Measurements from ENCODE around the gene DNM3.

DNM3 gene

DNA sequence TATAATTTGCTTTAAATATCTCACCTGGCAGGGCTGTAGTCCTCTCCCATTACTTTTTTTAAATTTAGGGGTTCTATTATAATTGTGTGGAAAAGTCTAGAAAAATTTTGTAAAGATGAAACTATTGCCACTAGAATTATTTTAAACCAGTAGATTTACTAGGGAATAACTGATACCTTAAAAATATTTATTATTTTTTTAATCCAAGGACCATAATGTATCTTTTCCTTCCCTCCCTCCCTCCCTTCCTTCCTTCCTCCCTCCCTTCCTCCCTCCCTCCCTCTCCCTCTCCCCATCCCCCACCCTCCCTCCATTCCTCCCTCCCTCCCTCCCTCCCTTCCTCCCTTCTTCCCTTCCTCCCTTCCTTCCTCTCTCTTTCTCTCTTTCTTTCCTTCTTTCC lies 90.5 kb downstream of the DNM3 start:
- DNase-seq = no peak

DNA sequence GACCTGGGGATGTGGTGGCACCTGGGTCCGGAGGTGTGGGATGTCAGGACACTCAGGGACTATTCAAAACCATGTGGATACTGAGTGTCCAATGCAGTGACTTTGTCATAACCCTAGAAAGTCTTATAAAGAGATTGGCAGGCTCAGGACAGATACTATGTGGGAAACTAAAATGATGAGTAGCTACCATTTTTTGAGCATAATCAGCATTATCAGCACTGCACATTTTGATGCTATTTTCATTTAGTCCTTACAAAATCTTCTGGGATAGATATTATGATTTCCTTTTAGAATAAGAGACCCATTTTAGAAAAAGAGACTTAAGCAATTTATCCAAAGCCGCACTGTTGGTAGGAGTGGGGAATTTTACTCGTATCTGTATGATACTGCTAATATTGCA lies 93.4 kb downstream of the DNM3 start:
- DNase-seq = no peak

DNA sequence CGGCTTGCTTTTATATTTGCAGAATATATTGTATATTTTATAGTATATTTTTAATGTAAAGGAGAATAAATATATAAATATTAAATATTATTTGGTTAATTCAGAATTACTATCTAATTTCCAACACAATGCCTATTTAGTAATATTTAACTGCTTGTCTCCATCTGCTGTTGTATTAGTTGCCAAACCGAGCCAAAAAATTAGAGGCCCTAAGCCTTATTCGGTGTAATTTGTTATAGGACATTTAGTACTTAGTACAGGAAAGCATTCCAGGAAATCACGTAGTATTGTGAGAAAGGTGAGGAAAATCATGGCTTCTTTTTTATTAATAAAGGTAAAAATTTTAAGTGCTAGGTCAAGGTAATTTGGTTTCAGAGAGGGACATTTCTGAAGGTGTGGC lies 93.8 kb downstream of the DNM3 start:
- no peak for DNase-seq

DNA sequence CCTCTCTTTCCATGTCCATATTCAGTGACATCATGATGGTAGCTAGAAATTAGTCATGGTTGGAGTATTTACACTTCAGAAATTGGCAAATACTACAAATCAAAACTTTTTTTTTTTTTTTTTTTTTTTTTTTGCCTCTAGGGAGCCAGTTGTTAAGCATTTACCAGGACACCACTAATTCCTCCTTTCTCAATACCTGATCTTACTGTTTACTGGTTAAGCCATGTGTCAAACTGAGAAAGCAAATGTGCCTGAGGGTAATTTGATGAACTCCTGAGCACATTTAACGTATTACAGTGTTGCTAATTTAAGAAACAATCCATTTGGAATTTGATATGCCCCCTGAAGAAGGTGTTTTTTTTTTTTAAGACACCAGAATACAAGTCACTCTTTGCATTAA lies 94.4 kb downstream of the DNM3 start:
- DNase-seq = no peak

DNA sequence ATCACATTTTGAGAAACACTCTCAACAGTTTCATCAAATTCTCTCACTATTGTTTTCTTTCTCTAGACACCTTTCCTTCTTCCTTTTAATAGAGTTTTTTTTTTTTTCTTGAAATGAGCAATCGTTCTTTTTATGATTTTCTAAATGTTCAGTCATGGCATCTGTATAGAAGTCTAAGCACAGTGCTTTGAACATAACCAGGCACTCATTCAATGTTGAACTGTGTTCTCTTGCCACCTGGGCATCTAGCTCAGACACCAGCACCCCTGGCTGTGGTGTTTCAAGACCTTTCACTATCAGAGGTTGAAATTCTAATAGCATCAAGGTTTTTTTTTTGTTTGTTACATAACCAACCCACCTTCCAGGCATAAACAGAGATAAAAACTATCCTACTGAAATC lies 96.6 kb downstream of the DNM3 start:
- no peak for DNase-seq

DNA sequence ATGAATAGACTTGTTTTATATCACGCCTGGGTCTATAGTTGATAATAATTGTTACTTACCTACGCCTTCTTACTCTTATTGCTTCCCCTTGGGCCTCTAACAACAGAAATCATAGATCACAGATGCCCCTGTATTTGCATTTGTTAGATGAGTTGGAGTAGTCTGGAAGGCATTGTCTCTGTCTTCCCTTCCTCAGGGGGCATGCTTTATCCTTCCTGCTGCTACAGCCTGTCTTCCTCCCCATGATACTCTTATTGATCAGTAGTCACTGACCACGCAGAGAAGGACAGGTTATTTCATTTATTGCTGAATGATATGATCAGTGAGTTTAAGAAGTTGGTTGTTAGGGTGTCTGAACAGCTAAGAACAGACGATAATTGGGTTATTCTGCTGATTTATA lies 98.4 kb downstream of the DNM3 start:
- no peak for DNase-seq

DNA sequence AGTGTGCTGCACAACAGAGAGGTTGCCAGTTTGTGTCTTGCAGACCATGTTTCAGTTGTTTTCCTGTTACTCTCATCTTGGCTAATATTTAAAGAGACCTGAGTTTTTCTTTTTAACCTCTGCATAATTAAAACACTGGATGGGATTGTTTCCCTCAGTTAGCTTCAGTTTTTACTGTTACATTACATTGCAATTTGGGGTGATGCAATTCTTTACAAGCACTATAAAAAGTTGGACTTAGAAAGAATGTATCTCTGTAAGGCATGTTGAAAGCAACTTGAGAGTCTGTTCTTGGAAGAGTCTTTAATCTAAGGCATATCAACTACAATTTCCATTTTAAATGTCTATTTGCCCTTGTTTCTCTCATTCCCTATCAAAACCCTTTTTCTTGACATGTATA lies 99.1 kb downstream of the DNM3 start:
- DNase-seq = no peak

DNA sequence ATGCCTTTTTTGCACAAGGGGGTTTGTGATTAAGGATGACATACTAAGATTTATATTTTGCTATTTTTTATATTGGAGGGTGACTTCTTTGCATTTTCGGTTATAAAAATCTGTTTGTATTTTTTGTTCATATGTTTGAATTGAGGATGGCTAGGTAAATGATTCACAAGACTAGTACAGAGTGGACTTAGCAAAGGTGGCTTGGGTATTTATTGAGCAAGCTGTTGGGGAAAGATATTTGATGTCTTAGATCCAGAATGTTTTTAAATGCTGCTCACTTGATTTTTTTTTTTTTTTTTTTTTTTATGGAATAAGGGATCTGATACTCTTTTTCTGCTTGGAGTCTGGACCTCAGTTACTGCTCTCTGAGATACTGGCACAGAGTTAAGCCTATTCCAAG lies 100.6 kb downstream of the DNM3 start:
- DNase-seq = no peak

DNA sequence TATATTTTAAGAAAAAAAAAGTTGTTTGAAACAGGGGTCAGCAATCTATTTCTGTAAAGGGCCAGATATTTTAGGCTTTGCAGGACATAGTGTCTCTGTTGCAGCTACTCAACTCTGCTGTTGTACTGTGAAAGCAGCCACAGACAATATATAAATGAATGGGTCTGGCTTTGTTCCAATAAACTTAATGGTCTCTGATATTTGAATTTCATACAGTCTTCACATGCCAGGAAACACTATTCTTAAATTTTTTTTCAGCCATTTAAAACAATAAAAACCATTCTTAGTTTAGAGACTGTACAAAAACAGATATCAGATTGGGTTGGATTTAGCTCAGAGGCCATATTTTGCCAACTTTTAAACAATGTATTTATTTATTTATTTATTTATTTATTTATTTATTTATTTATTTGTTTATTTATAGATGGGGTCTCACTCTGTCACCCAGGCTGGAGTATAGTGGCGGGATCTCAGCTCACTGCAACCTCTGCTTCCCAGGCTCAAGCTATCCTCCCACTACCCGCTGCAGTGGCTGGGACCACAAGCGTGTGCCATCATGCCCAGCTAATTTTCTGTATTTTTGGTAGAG lies 102.8 kb downstream of the DNM3 start:
- no peak for DNase-seq

DNA sequence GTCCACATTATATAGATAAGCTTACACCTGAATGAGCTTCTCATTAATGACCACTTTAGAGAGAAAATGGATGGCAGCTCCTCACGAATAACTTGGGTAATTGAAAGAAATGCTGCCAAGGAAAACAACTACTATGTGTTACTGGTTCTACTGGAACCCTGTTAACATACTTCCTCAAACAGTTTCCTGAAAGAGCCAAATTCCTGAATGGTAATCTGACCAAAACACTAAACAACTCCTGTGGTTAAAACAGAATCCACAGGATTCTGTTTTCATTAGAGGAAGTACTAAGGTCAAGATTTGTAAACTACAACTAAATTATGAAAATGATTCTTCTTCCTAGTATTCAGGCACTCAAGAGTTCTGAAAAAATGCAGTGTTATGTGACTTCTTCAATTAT lies 107.2 kb downstream of the DNM3 start:
- no peak for DNase-seq

DNA sequence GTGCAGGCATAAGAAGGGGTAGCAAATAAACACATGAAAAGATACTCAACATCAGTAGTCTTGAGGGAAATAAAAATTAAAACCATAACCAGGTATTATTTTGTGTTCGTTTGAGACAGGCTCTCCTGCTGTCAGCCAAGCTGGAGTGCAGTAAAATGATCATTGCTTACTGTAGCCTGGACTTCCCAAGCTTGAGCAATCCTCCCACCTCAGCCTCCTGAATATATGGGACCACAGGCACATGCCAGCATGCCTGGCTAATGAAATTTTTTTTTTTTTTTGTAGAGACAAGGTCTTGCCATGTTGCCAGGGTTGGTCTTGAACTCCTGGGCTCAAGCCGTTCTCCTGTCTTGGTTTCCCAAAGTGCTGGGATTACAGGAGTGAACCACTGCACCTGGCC lies 108.0 kb downstream of the DNM3 start:
- DNase-seq = no peak

DNA sequence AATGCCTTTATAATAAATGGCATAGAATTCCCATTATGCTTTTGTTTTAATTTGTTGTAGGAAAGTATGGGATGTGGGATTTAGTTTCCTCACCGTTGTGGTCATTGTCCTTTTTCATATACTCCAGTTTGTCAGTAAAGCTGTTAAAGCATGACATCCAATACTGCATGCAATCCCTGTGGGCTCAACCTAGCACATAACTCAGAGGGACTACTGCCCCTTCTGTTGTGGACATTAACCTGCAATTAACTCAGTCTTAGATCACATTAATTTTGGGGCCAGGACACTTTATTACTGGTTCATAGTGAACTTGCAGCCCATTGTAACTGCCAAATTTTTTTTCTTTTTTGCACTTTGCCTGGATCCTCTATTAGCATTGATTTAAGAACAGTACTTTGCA lies 112.5 kb downstream of the DNM3 start:
- no peak for DNase-seq

DNA sequence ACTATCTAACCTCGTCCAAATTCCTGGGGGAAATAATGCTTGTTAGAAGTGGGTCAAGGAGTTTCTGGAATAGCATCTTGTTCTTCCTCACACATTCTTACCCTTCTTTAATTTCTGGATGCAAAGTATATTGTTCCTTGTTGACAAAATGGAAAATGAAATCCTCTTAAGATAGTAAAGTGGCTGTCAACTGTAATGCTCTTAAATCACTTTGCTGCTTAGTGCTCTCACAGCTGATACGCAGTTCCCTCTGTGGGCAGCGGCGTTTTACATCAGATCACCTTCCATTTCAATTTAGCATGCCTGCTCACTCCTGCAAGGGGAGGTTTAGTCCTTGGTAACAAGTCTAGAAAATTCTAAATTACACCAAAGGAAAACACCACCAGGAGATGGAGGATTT lies 113.1 kb downstream of the DNM3 start:
- DNase-seq = no peak

DNA sequence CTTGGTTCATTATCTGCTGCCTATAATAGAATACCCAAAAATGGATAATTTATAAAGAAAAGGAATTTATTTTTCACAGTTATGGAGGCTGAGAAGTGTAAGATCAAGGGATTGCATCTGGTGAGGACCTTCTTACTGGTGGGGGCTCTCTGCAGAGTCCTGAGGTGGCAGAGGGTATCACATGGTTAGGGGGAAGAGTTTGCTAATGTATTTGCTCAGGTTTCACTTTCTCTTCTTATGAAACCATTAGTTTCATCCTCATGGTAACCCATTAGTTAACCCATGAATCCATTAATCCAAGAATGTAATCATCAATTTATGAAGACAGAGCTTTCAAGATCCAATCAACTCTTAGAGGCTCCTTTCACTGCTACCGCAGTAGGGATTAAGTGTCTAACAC lies 120.6 kb downstream of the DNM3 start:
- DNase-seq = no peak

DNA sequence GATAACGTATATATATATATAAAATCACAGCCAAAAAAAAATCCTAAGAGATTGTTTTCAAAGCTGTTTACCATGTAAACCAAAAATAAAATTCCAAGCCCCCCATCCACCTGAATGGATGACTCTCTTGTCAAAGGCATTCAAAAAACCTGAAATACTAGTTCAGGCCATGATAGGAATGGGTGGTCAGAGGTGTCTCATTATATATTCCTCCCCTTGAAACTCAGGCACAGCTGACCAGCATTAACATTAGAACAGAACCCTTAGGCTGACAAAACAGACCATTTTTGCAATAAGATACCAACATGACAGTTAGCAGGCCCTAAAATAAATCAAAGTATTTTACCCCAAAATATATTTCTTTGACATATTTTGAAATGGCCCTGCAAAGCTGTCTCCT lies 122.5 kb downstream of the DNM3 start:
- no peak for DNase-seq

DNA sequence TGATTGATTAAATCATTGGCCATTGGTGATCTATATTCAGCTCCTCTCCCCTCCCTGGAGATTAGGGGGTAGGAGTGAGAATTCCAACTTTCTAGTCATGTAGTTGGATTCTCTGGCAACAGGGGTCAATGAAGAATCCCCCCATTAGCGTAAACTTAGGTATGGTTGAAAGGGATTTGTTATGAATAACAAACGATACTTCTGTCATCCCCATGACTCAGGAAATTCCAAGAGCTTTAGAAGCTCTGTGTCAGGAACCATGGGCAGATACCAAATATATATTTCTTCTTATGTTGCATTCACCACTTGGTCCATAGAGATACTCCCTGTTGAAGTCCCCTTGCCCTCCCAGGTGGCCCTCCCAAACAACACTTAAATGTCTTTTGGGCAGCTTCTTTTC lies 124.5 kb downstream of the DNM3 start:
- DNase-seq = no peak

DNA sequence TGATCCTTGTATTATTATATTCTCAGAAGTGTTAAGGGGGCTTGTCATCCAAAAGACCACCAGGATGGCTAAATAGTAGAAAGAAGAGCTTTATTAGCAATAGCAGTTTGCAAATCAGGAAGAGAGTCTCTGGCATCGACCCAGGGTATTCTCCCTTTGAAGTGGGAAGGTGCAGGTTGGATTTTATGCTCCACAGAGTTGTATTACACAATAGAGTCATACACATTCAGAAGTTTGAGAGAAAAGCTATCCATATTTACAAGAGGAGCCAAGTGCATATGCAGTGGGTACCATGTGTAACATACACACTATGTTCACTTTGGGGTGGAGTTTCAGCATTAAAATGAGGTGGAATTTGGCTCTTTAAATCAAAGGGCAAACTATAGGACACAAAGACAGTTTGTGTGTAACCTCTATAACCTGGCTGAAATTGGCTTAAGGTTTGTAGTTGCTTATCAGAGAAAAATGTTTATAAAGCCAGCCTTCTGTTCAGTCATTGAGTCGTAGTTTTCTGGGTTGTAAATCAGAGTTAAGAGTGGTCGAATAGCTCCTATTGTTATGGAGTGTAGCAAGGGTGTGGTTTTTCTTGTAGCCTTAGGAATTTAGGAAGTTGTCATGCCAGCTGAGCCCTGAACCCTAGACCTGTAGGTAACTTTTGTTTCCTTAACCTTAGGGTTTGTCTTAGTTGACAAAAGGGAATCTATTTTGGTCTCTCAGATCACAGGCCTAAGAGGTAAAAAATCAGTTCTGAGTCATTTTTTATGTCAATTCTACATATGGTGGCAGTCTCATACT lies 125.3 kb downstream of the DNM3 start:
- no peak for DNase-seq

DNA sequence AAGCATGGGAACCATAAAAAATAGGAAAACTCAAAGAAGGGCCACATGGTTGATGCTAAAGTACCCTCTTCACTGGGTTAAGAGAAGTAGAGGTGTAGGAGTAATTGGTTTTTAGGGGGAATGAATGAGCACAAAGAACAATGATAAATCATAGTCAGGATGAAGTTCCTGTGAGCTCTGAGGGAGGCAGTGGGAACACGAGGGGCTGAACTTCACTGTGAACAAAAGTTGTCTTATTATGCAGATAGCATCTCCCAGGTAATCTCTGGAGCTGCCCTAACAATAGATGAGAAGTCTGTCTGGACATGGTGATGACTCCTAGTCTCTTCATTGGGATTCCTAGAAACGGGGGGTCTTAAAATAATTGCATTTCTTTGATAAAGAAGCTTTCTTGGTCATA lies 127.9 kb downstream of the DNM3 start:
- DNase-seq = no peak

DNA sequence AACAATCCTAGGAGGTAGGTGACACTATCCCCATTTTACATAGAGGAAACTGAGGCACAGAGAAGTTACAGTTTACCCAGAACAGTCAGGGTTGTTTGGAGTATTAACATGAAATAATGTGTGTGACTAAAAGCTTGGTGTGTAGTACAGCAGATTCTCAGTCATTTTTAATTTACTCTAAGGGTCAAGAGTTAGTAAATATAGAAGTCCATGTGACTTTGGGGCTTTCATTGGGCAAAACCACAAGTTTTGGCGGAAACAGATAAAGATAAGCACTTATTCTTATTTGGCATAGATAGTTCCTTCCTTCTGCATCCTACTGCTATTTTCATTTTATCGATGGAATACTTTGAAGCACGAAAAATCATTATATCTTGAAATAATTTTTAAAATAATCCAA lies 128.5 kb downstream of the DNM3 start:
- DNase-seq = no peak

DNA sequence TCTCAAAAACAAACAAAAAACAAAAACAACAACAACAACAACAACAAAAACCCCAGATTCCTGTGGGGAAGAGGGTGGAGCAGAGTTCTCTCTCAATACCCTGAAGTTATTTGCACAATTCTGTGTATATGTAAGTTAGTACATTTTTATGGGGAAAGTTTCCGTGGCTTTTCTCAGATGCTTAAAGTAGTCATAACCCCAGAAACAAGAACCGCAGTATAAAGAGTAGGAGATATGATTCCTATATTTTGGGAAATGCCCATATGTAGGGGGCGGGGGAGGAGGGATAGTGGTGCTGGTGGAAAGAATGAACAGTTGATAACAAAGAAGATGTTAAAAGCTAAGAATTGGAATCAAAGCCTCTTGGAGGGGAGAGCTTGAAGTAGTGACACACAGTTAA lies 131.5 kb downstream of the DNM3 start:
- no peak for DNase-seq

DNA sequence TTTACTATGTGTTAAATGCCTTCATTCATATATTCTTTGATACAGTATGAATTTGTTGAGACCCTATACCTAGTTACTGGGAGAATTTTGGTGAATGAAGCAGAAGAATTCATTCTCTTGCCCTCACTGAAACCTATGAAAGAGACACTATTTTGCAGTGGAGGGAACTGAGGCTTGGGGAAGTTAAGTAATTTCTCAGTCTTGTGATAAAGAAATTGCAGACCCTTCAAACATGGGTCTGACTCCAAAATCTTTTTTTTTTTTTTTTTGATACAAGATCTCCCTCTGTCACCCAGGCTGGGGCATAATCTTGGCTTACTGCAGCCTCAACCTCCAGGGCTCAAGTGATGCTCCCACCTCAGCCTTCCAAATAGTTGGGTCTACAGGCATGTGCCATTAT lies 132.1 kb downstream of the DNM3 start:
- DNase-seq = no peak

DNA sequence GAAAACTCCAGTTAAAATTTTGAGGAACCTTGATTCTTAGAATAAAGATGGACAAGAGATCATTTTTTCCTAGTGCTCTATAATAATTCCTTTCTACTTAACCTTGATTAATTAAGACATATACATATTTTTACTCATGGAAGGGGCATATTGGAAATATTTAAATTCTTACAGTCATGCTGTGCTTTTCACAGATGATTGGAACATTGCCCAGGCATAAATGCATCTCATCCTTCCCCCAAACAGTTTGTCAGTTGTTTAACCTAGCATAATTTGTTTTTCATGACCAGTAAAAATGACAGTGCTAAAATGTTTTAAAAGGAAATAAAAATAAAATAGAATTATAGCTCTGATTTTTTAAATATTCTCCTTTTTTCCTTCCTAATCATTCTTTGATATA lies 140.0 kb downstream of the DNM3 start:
- DNase-seq = no peak

DNA sequence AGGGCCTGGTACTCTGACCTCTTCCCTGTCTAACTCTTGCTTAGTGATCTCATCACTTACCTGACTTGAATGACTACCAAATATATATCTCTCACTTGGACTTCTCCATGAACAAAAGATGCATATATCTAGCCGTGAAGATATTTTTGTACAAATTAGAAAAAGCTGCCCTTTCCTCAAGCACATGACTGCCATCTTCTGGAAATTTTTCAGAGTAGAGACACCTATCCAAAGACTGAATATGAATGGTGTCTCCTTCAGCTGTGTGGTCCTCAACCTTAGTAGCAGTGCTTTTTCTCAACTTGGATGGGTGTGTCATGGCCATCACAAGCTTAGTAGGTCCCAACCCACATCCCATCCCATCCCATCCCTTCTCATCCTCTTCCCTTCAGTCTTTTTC lies 142.3 kb downstream of the DNM3 start:
- DNase-seq = no peak

DNA sequence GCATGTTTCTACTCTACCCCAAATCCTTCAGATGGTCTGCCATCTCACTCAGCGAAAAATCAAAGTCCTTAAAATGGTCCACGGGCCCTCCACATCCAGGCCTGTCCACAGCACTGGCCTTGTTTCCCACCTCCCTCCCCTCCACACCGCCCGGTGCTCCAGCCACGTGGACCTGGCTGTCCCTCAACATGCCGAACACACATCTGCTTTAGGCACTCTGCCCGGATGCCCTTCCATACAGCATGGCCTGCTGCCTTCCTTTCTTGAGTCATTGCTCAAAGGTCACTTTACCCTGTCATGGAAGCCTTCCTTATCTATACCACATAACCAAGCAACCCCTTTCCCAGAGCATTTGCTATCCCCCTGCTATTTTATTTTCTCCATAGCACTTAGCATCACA lies 143.0 kb downstream of the DNM3 start:
- no peak for DNase-seq

DNA sequence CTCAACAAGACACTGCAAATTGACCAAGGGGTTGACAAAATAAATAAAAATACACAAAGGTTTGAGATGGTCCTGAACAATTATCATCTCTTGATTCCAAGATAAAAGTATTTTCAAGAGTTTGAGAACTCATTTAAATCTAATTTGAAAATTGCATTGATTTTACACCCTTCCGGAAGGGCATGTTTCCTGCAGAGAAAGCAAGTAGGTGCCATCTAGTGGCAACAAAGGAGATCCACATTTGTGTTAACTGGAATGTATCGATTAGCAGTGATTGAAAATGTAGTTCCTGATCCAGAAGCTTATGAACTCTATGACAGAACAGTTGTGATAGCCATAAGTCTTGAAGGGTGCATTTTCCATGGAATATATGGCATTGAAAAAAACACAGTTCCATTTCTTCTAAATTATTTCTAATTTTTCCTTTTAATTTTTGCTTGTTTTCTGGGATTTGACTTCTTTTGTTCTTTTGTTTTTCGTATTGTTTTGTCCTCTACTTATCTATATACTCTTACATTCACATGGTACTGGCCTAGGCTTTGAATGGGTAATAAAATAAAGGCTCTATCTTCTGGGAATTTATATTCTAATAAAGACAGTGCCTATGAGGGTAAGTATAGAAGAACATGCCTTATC lies 143.7 kb downstream of the DNM3 start:
- peak; percentile 20 to 47 for DNase-seq
